Measurements from ENCODE around the gene LPAR1. TPM values are rescaled to one million over a fixed set of nuclear protein-coding genes. Genes with fewer than 3 reads are reported as not detected.

LPAR1 gene
- total RNA-seq, 1 donor from 2014 or later = 11.5 TPM

- H3K4me1 ChIP-seq (ENCODE audit: insufficient read depth, low read length) = no peaks in the 10 kb centered on the region
- no peak overlapping the region for H3K27ac Mint-ChIP-seq (ENCODE audit: unreplicated experiment)
- no peak overlapping the region for H3K4me2 ChIP-seq (ENCODE audit: low read length)
- FAIRE-seq (no peak), DNase-seq (ENCODE audit: low read depth) (peak; percentile 37)
- H3K27me3 Mint-ChIP-seq (ENCODE audit: low read depth, unreplicated experiment) = no peaks in the 10 kb centered on the region
- H3K27ac ChIP-seq (ENCODE audit: low read depth, low read length) = peak overlapping the region; percentile 14
- peaks cover 16% of the 10 kb centered on the region for H3K4me1 Mint-ChIP-seq (ENCODE audit: low read depth, unreplicated experiment)
- no peaks in the 10 kb centered on the region for H3K9me3 ChIP-seq (ENCODE audit: insufficient read depth, low read depth, low read length)
- no peak overlapping the region for H3K4me3 ChIP-seq (ENCODE audit: insufficient read depth, low read depth, low read length)
- peaks cover 6% of the 10 kb centered on the region for H3K79me2 ChIP-seq (ENCODE audit: insufficient read depth, low read length)
- no peaks in the 10 kb centered on the region for H3K27me3 ChIP-seq (ENCODE audit: insufficient read depth, low read length)
- H4K20me1 ChIP-seq (ENCODE audit: insufficient read depth, low read length) = no peaks in the 10 kb centered on the region
- H3K9me3 Mint-ChIP-seq (ENCODE audit: unreplicated experiment) = peaks cover 10% of the 10 kb centered on the region
- H2AFZ ChIP-seq (ENCODE audit: low read depth, low read length) = no peak overlapping the region
- no peak overlapping the region for H3K9ac ChIP-seq (ENCODE audit: low read length)
- H3K36me3 ChIP-seq (ENCODE audit: insufficient read depth, low read length) = no peaks in the 10 kb centered on the region
- H3K36me3 Mint-ChIP-seq (ENCODE audit: low read depth, unreplicated experiment) = no peaks in the 10 kb centered on the region
- TF ChIP-seq EZH2 (IDR thresholded peaks at IDR 0.05; ENCODE audit: insufficient read depth, low read length) = no peak
- TF ChIP-seq CTCF (IDR thresholded peaks at IDR 0.05; ENCODE audit: insufficient read depth, low read depth, low read length) = no peak
- no peak overlapping the region for H3K4me3 Mint-ChIP-seq (ENCODE audit: unreplicated experiment)
Observed at GRCh38 chr9:110950041-110950645, 88.1 kb downstream of the LPAR1 start.

GRCh38 chr9:110949081-110949480 lies 89.2 kb downstream of the LPAR1 start:
- Histone ChIP-seq H4K20me1 (ENCODE audit: insufficient read depth, low read length) (no peaks in the 10 kb centered on the region), H3K4me2 (ENCODE audit: low read length) (no peak overlapping the region), H3K4me1 (ENCODE audit: insufficient read depth, low read length) (no peaks in the 10 kb centered on the region), H3K4me3 (ENCODE audit: insufficient read depth, low read depth, low read length) (no peak overlapping the region), H3K9me3 (ENCODE audit: insufficient read depth, low read depth, low read length) (no peaks in the 10 kb centered on the region), H3K27me3 (ENCODE audit: insufficient read depth, low read length) (no peaks in the 10 kb centered on the region), H3K27ac (ENCODE audit: low read depth, low read length) (no peak overlapping the region), H2AFZ (ENCODE audit: low read depth, low read length) (no peak overlapping the region), H3K36me3 (ENCODE audit: insufficient read depth, low read length) (no peaks in the 10 kb centered on the region), H3K79me2 (ENCODE audit: insufficient read depth, low read length) (peaks cover 6% of the 10 kb centered on the region), H3K9ac (ENCODE audit: low read length) (no peak overlapping the region)
- Mint-ChIP-seq H3K27me3 (ENCODE audit: low read depth, unreplicated experiment) (no peaks in the 10 kb centered on the region), H3K4me3 (ENCODE audit: unreplicated experiment) (no peak overlapping the region), H3K36me3 (ENCODE audit: low read depth, unreplicated experiment) (no peaks in the 10 kb centered on the region), H3K27ac (ENCODE audit: unreplicated experiment) (no peak overlapping the region), H3K9me3 (ENCODE audit: unreplicated experiment) (peaks cover 10% of the 10 kb centered on the region), H3K4me1 (ENCODE audit: low read depth, unreplicated experiment) (peaks cover 6% of the 10 kb centered on the region)
- DNase-seq (ENCODE audit: low read depth) = no peak
- FAIRE-seq = no peak
- TF ChIP-seq CTCF (IDR thresholded peaks at IDR 0.05; ENCODE audit: insufficient read depth, low read depth, low read length) = no peak
- no peak for TF ChIP-seq EZH2 (IDR thresholded peaks at IDR 0.05; ENCODE audit: insufficient read depth, low read length)

GRCh38 chr9:110947491-110948044 lies 90.7 kb downstream of the LPAR1 start:
- Mint-ChIP-seq H3K4me1 (ENCODE audit: low read depth, unreplicated experiment) (peaks cover 6% of the 10 kb centered on the region), H3K27ac (ENCODE audit: unreplicated experiment) (no peak overlapping the region)
- FAIRE-seq = no peak

More at GRCh38 chr9:110947491-110948044, 90.7 kb downstream of the LPAR1 start:
- Mint-ChIP-seq H3K36me3 (ENCODE audit: low read depth, unreplicated experiment) (no peaks in the 10 kb centered on the region), H3K9me3 (ENCODE audit: unreplicated experiment) (peaks cover 4% of the 10 kb centered on the region), H3K4me3 (ENCODE audit: unreplicated experiment) (no peak overlapping the region), H3K27me3 (ENCODE audit: low read depth, unreplicated experiment) (no peaks in the 10 kb centered on the region)
- no peaks in the 10 kb centered on the region for H3K36me3 ChIP-seq (ENCODE audit: insufficient read depth, low read length)
- no peaks in the 10 kb centered on the region for H3K9me3 ChIP-seq (ENCODE audit: insufficient read depth, low read depth, low read length)
- TF ChIP-seq EZH2 (IDR thresholded peaks at IDR 0.05; ENCODE audit: insufficient read depth, low read length) (no peak), CTCF (IDR thresholded peaks at IDR 0.05; ENCODE audit: insufficient read depth, low read depth, low read length) (no peak)
- no peaks in the 10 kb centered on the region for H4K20me1 ChIP-seq (ENCODE audit: insufficient read depth, low read length)
- no peak overlapping the region for H3K9ac ChIP-seq (ENCODE audit: low read length)
- H3K79me2 ChIP-seq (ENCODE audit: insufficient read depth, low read length) = no peaks in the 10 kb centered on the region
- no peak for DNase-seq (ENCODE audit: low read depth)
- H2AFZ ChIP-seq (ENCODE audit: low read depth, low read length) = no peak overlapping the region
- H3K4me2 ChIP-seq (ENCODE audit: low read length) = no peak overlapping the region
- no peaks in the 10 kb centered on the region for H3K27me3 ChIP-seq (ENCODE audit: insufficient read depth, low read length)
- H3K4me3 ChIP-seq (ENCODE audit: insufficient read depth, low read depth, low read length) = no peak overlapping the region
- no peak overlapping the region for H3K27ac ChIP-seq (ENCODE audit: low read depth, low read length)
- H3K4me1 ChIP-seq (ENCODE audit: insufficient read depth, low read length) = peaks cover 2% of the 10 kb centered on the region

Measured in astrocyte (in vitro differentiated cells and primary cell).